Thyroid gland (tissue), 4 donors: ENCODE data around the gene BMS1.

ENCODE experiments used
- POLR2A ChIP-seq, 2 donors: fragments of 450-650 bp; IDR thresholded peaks; one replicate each; pipeline ENCODE4 v1.6.1; 2017; ENCODE audit warnings: antibody characterized with exemption in 2 of 2, mild to moderate bottlenecking in 2 of 2, moderate library complexity in 1 of 2
- TF ChIP-seq, protein P1 (sequence below), 6 experiments: fragments of 200-600 bp in 3 of 6; fragments of 450-650 bp in 3 of 6; sonication (generic) in 3 of 6; IDR thresholded peaks; one replicate each; pipeline ENCODE4 v1.5.1; 2016 to 2019; ENCODE audit warnings: antibody characterized with exemption in 6 of 6, mild to moderate bottlenecking in 2 of 6, inconsistent platforms in 1 of 6, moderate library complexity in 1 of 6

DNA sequence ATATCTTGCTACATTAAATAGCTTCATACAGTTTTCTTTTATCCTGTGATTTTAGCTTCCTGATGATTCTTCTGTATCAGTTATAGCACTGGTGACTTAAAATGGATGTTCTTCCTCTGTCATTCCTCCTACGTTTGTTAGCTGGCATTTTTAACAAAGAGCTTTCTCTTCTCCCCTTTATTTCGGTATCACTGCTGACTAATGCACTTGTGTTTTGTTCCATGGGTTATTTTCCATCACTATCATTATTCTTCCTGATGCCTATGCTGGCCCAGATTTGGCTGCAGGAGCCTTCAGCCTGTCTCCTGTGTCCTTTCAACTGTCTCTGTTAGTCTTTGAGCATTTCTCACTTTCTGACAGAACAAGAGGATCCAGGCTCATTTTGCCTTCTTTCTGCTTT, 13.1 kb downstream of the BMS1 start:
- TF ChIP-seq, protein P1, sequence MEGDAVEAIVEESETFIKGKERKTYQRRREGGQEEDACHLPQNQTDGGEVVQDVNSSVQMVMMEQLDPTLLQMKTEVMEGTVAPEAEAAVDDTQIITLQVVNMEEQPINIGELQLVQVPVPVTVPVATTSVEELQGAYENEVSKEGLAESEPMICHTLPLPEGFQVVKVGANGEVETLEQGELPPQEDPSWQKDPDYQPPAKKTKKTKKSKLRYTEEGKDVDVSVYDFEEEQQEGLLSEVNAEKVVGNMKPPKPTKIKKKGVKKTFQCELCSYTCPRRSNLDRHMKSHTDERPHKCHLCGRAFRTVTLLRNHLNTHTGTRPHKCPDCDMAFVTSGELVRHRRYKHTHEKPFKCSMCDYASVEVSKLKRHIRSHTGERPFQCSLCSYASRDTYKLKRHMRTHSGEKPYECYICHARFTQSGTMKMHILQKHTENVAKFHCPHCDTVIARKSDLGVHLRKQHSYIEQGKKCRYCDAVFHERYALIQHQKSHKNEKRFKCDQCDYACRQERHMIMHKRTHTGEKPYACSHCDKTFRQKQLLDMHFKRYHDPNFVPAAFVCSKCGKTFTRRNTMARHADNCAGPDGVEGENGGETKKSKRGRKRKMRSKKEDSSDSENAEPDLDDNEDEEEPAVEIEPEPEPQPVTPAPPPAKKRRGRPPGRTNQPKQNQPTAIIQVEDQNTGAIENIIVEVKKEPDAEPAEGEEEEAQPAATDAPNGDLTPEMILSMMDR (IDR thresholded peaks at IDR 0.05), result no peak
- no peak for TF ChIP-seq POLR2A (IDR thresholded peaks at IDR 0.05)
